Measurements from ENCODE around the gene DENND1B.

DNA sequence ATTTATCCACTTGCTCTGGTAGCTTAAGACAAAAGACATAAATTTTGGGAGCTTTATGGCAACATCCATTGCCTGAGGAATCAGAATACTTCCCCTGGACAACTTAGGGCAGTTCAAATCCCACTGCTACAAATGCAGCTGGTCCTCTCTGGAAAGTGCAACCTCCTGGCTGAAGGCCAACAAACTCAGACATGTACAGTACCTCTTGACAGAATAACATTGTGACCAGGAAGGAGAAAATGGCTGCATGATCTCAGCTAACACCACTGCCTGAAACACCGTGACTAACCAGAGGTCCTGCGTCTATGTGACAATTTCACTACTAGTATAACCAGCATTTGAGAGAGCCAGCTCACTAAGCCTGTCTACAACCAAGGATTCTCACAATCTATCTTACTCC is 288.3 kb downstream of the DENND1B start:
- TF ChIP-seq EZH2 (IDR thresholded peaks at IDR 0.05) (no peak), POLR2A (IDR thresholded peaks at IDR 0.05; ENCODE audit: borderline replicate concordance, extremely low read depth, insufficient read depth, insufficient read length) (no peak), SIN3A (IDR thresholded peaks at IDR 0.05; ENCODE audit: low read depth) (no peak), RAD21 (IDR thresholded peaks at IDR 0.05; ENCODE audit: low read depth) (no peak), SP1 (IDR thresholded peaks at IDR 0.05; ENCODE audit: low read depth) (no peak), CEBPB (IDR thresholded peaks at IDR 0.05; ENCODE audit: low read depth) (no peak), YY1 (IDR thresholded peaks at IDR 0.05; ENCODE audit: extremely low read depth, insufficient replicate concordance, low read depth, low read length) (no peak), POLR2AphosphoS5 (IDR thresholded peaks at IDR 0.05; ENCODE audit: low read depth, low read length) (no peak), ELF1 (IDR thresholded peaks at IDR 0.05; ENCODE audit: borderline replicate concordance, low read depth) (no peak)
- TF ChIP-seq, protein P1, sequence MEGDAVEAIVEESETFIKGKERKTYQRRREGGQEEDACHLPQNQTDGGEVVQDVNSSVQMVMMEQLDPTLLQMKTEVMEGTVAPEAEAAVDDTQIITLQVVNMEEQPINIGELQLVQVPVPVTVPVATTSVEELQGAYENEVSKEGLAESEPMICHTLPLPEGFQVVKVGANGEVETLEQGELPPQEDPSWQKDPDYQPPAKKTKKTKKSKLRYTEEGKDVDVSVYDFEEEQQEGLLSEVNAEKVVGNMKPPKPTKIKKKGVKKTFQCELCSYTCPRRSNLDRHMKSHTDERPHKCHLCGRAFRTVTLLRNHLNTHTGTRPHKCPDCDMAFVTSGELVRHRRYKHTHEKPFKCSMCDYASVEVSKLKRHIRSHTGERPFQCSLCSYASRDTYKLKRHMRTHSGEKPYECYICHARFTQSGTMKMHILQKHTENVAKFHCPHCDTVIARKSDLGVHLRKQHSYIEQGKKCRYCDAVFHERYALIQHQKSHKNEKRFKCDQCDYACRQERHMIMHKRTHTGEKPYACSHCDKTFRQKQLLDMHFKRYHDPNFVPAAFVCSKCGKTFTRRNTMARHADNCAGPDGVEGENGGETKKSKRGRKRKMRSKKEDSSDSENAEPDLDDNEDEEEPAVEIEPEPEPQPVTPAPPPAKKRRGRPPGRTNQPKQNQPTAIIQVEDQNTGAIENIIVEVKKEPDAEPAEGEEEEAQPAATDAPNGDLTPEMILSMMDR (IDR thresholded peaks at IDR 0.05 in 2 of 3, conservative IDR thresholded peaks at IDR 0.05 in 1 of 3; ENCODE audit: borderline replicate concordance in 1 of 3, insufficient read depth in 1 of 3, low read depth in 2 of 3, low read length in 2 of 3), result no peak
- TF ChIP-seq, protein P2, sequence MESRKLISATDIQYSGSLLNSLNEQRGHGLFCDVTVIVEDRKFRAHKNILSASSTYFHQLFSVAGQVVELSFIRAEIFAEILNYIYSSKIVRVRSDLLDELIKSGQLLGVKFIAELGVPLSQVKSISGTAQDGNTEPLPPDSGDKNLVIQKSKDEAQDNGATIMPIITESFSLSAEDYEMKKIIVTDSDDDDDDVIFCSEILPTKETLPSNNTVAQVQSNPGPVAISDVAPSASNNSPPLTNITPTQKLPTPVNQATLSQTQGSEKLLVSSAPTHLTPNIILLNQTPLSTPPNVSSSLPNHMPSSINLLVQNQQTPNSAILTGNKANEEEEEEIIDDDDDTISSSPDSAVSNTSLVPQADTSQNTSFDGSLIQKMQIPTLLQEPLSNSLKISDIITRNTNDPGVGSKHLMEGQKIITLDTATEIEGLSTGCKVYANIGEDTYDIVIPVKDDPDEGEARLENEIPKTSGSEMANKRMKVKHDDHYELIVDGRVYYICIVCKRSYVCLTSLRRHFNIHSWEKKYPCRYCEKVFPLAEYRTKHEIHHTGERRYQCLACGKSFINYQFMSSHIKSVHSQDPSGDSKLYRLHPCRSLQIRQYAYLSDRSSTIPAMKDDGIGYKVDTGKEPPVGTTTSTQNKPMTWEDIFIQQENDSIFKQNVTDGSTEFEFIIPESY (IDR thresholded peaks at IDR 0.05; ENCODE audit: extremely low read depth, insufficient replicate concordance, low read length), result no peak
- TF ChIP-seq, protein P3, sequence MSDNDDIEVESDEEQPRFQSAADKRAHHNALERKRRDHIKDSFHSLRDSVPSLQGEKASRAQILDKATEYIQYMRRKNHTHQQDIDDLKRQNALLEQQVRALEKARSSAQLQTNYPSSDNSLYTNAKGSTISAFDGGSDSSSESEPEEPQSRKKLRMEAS (IDR thresholded peaks at IDR 0.05), result no peak
- TF ChIP-seq, protein P4, sequence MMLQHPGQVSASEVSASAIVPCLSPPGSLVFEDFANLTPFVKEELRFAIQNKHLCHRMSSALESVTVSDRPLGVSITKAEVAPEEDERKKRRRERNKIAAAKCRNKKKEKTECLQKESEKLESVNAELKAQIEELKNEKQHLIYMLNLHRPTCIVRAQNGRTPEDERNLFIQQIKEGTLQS (IDR thresholded peaks at IDR 0.05), result no peak

Measured in HCT116 (cell line).